RPMI7951 (cell line): ENCODE results near the gene C9orf72. TPM values are rescaled to one million over a fixed set of nuclear protein-coding genes. Genes with fewer than 3 reads are reported as not detected.

Experiments used
- DNase-seq: peaks from one replicate; pipeline ENCODE4 v3.0.0-alpha.2; 2012; ENCODE audit warnings: low read depth
- total RNA-seq: library from RNA; depleted of rRNA; stranded (reverse); fragments of >200 nt; shearing (Covaris generic); gene quantifications from 2 replicates; pipeline ENCODE4 v1.2.3, GENCODE V29; 2014

C9orf72 gene
- total RNA-seq, 1 experiment from 2014 or later, result 2.6 TPM

- peak; percentile 6 for DNase-seq
These were observed 33.5 kb downstream of the C9orf72 start for GRCh38 chr9:27539479-27540441.

- no peak for DNase-seq
These were observed 34.6 kb downstream of the C9orf72 start for GRCh38 chr9:27538647-27539046.

- no peak for DNase-seq
These were observed 35.5 kb downstream of the C9orf72 start for GRCh38 chr9:27537756-27538155.

GRCh38 chr9:27537027-27537435, 36.2 kb downstream of the C9orf72 start:
- DNase-seq, result no peak

- DNase-seq, result no peak
These were observed 37.1 kb downstream of the C9orf72 start for GRCh38 chr9:27536168-27536567.

- no peak for DNase-seq
These were observed 37.6 kb downstream of the C9orf72 start for GRCh38 chr9:27535701-27536118.

- no peak for DNase-seq
These were observed 38.5 kb downstream of the C9orf72 start for GRCh38 chr9:27534658-27535209.

- DNase-seq, result no peak
These were observed 39.1 kb downstream of the C9orf72 start for GRCh38 chr9:27534131-27534530.

- no peak for DNase-seq
These were observed 40.0 kb downstream of the C9orf72 start for GRCh38 chr9:27533311-27533710.

- no peak for DNase-seq
These were observed 41.2 kb downstream of the C9orf72 start for GRCh38 chr9:27532046-27532445.

- no peak for DNase-seq
These were observed 42.1 kb downstream of the C9orf72 start for GRCh38 chr9:27530915-27531755.

GRCh38 chr9:27529316-27530278, 43.7 kb downstream of the C9orf72 start, which contains the start of gene MOB3B:
Gene MOB3B, minus strand, starts transcription at chr9:27529814. Its CDS starts 74,264 bp downstream, at chr9:27455550.
- DNase-seq, result peak; percentile 36

GRCh38 chr9:27528886-27529315, 44.4 kb downstream of the C9orf72 start:
- DNase-seq, result no peak

- no peak for DNase-seq
These were observed 45.0 kb downstream of the C9orf72 start for GRCh38 chr9:27528076-27528885.

GRCh38 chr9:27527702-27528075, 45.6 kb downstream of the C9orf72 start:
- DNase-seq, result no peak

- no peak for DNase-seq
These were observed 49.0 kb downstream of the C9orf72 start, which contains the start of gene IFNK for GRCh38 chr9:27524236-27524635. Gene IFNK, plus strand, starts transcription at chr9:27524290. Its CDS starts 47 bp downstream, at chr9:27524337.

- DNase-seq, result no peak
These were observed 50.1 kb downstream of the C9orf72 start for GRCh38 chr9:27523141-27523540.

GRCh38 chr9:27520986-27521385, 52.3 kb downstream of the C9orf72 start:
- no peak for DNase-seq
